DOHH2 (cell line): ENCODE measurements around the gene LIPC.

ENCODE experiments used
- CTCF ChIP-seq: fragments of 200-600 bp; sonication (generic); IDR thresholded peaks from one replicate; pipeline ENCODE4 v1.5.1; 2014; ENCODE audit warnings: antibody characterized with exemption, mild to moderate bottlenecking, low read depth, low read length; ENCODE audit not compliant: poor library complexity, severe bottlenecking
- EZH2phosphoT487 ChIP-seq: fragments of 200-600 bp; sonication (generic); IDR thresholded peaks from 2 replicates; pipeline ENCODE4 v1.6.1; 2017; ENCODE audit warnings: borderline replicate concordance, mild to moderate bottlenecking, antibody characterized with exemption, low read length, moderate library complexity, mixed read lengths

- TF ChIP-seq CTCF (no peak), EZH2phosphoT487 (no peak)
Observed at GRCh38 chr15:58490086-58490887, 58.5 kb downstream of the LIPC start.
